ENCODE data around the gene CDC42EP4.
"Not testable (repeated sequence)": the region's sequence is repeated elsewhere in the genome, so short reads cannot be mapped to it uniquely, and the experiment has no call there.

The CDC42EP4 gene

DNA sequence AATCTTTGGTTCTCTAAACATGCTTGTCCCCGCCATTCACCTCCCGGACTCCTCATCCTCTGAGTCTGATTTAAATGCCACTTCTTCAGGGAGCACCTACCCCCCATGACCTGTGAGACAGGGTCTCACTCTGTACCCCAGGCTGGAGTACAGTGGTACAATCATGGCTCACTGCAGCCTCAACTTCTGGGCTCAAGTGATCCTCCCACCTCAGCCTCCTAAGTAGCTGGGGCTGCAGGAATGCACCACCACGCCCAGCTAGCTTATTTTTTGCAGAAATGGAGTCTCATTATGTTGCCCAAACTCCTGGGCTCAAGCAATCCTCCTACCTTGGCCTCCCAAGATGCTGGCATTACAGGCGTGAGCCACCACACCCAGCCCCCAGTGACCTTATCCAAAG lies 37.3 kb downstream of the CDC42EP4 start:
- no peak for DNase-seq

DNA sequence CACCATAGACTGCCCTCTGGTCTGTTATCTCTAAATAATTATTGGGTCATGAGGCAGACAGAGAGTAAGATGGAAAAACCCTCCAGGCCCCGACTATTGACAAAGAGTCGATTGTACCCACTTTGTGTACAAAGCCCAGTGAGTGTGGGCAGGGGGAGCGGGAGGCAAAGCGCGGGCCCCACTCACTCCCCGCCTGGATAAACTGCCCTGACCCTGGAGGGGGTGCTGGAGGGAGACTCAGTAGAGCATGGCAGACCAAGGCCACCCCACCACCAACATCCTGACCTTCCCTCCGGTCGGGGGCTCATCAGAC lies 38.9 kb downstream of the CDC42EP4 start:
- DNase-seq, result no peak

DNA sequence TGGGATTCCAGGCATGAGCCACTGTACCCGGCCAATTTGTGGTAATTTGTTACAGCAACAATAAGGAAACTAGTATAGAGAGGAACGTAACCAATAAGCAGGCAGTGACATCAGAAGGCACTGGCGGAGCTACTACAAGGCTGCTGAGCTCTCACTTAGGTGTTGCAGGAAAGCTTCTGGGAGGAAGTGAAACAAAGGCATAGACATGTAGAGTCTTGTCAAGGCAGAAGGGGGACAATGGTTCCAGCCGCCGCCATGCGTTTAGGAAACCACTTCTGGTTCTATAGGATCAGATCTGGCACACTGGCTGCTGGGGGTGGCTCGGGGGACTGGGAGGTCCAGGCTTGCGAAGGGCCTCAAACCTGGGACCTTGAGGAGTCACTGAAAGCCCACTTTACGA lies 40.7 kb downstream of the CDC42EP4 start:
- no peak for DNase-seq

DNA sequence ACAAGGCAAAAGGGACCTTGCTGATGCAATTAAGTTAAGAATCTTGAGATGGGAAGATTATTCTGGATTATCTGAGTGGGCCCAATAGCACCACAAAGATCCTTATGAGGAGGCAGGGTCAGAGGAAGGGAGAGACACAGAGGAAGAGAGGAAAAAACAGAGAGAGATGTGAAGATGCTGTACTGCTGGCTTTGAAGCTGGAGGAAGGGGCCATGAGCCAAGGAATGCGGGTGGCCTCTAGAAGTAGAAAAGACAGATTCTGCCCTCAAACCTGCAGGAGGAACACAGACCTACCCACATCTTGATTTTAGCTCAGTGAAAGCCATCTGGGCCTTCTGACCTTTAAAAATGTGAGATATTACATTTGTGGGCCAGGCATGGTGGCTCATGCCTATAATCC lies 42.0 kb downstream of the CDC42EP4 start:
- DNase-seq, result no peak

DNA sequence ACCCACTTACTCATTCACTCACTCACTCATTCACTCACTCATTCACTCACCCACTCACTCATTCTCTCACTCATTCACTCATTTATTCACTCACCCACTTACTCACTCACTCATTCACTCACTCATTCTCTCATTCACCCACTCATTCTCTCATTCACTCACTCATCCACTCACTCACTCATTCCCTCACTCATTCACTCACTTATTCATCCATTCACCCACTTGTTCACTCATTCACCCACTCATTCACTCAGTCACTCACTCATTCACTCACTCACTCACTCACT lies 42.5 kb downstream of the CDC42EP4 start:
- DNase-seq, result no peak

DNA sequence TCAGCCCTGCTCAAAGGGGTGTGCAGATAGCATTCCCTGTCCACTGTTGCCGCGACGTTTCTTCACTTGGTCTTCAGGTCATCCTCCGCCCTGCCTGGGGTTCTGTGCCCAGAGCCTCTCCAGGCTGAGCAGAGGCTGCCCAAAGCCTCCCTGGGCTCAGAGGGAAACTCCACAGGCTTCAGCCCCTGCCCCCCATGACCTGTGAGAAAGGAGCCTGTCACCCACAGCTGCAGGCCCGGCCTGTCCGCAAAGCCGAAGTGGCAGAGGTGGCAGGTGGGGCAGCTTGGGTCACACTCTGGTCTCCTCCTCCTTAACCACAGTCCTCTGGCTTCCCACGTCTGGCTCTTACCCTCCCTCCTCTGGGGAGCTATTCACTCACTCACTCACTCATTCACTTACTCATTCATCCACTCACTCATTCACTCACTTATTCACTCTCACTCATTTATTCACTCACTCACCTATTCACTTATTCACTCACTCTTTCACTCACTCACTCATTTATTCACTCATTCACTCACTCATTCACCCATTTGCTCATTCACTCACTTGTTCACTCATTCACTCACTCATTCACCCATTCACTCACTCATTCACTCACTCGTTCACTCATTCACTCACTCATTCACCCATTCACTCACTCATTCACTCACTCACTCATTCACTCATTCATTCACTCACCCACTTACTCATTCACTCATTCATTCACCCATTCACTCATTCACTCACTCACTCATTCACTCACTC lies 43.0 kb downstream of the CDC42EP4 start:
- no peak for DNase-seq

DNA sequence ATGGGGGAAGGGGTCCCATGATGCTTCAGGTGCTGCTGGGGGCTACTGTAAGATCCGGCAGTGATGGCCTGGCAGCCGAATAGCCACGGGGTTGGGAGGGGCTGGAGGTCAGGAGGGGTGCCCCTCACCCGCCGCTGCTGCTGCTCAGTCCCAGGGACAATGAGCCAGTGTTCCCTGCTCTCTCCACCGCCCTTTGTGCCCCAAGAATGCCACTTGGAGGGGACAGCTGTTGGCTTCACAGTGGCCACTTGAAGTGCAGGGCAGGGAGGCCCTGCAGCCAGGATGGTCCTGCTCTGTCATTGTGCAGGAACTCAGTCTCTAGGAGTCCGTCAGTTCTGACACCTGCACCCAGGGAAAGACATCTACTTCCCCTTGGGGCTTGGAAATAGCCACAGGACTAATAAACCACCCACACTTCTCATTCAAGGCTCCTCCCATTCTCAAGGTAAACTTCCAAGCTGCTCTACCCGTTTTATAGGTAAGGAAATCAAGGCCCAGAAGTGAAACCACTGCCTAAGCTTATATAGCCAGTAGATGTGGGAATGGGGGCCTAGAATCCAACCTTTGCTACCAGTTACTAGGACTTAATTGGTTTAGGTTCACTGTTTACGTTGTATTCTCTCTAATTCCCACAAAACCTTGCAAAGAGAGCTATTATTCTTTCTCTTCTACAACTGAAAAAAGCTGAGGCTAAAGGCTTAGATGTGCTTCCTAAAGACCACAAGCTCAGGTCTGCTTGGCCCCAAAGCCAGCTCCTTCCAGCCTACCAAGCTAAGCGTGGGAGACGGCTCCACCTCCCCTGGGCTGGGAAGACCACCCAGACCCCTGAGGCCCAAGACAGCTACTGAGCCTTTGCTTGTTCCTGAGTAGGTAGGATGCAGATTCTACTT lies 43.9 kb downstream of the CDC42EP4 start:
- no peak for DNase-seq

DNA sequence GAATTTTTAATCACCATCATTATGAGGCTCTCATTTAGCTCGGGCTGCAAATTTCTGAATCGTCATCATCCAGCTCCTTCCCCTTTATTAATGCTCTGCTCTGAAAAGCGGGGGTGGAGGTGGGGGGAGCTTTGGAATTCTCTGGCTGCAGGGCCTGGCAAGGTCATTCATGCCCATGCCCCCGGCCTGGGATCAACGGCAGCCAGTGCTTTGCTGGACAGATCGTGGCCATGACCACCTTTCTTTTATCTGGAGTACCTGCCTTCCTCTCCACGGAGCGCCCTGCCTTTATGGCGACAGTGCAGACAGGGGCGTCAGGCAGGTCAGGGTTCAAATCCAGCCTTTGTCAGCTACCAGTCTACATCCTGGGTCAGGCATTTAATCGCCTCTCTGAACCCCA lies 45.0 kb downstream of the CDC42EP4 start:
- no peak for DNase-seq

DNA sequence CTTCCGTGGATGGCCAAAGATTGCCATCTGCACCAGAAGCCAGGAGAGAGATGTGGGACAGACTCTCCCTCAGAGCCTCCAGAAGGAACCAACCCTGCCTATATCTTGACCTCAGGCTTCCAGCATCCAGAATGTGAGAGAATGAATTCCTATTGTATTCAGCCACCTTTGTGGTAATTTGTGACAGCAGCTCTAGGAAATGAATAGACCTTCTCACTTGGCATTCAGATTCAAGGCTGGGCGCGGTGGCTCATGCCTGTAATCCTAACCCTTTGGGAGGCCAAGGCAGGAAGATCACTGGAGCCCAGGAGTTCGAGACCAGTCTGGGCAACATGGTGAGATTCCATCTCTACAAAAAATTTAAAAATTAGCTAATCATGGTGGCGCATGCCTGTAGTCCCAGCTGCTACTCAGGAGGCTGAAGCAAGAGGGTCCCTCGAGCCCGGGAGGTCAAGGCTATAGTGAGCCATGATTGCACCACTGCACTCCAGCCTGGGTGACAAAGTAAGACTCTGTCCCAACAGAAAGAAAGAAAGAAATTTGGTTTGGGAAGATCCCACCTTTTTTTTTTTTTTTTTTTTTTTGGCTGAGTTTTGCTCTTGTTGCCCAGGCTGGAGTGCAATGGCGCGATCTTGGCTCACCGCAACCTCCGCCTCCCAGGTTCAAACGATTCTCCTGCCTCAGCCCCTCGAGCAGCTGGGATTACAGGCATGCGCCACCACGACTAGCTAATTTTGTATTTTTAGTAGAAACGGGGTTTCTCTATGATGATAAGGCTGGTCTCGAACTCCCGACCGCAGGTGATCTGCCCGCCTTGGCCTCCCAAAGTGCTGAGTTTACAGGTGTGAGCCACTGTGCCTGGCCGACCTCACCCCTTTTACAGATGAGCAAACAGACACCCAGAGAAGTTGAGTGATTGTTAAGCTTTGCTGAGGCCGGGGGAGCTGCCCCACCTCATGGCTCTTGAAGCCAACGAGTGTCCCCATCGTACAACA lies 45.9 kb downstream of the CDC42EP4 start:
- no peak for DNase-seq

DNA sequence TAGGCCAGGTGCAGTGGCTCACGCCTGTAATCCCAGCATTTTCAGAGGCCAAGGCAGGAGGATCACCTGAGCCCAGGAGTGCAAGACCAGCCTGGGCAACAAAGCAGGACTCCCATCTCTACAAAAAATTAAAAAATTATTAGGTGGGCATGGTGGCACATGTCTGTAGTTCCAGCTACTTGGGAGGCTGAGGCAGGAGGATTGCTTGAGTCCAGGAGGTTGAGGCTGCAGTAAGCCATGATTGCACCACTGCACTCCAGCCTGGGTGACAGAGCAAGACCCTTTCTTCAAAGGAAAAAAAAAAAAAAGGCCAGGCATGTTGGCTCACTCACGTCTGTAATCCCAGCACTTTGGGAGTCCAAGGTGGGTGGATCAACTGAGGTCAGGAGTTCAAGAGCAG lies 47.4 kb downstream of the CDC42EP4 start:
- not testable (repeated sequence) for DNase-seq

DNA sequence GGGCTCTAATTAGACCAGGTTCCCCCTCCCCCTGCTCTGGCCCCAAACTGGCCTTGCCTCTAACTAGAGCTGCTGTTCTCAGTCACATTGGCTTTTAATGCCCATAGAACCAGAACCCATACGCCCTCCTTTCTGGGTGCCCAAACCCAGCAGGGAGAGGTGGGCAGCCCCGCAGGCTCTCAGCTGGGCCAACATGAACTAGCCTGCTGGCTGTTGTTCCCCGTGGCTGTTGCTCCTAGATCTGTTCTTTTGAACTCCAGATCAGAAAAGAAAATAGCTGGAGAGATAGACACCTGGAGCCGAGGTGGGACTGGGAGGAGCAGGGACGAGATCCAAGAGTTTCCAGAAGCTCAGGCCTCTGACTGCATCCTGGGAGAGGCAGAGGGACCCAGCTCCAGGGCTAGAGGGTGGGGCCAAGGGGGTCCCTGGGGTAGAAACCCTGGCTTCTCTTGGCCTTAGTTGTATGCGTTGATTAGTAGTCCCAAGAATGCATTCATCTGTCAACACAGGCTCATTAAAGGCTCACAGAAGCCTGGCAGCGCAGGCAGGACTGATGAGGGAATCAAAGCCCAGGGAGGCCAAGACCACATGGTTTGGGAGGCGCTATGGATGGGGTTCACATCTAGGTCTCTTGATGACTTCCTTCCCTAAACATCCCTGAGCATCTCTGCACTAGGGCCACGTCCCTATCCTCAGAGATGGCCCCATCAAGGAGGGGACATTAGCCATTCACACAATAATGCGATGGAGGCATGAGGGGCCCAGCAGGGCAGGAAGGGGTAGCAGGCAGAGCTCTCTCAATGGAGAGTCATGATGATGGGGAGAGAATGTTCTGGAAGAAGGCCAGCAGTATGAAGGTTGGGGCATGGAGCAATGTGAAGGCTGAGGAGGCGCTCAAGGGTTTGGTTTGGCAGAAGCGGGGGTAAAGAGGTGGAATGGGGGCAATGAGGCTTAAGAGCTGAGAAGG lies 48.8 kb downstream of the CDC42EP4 start:
- no peak for DNase-seq

DNA sequence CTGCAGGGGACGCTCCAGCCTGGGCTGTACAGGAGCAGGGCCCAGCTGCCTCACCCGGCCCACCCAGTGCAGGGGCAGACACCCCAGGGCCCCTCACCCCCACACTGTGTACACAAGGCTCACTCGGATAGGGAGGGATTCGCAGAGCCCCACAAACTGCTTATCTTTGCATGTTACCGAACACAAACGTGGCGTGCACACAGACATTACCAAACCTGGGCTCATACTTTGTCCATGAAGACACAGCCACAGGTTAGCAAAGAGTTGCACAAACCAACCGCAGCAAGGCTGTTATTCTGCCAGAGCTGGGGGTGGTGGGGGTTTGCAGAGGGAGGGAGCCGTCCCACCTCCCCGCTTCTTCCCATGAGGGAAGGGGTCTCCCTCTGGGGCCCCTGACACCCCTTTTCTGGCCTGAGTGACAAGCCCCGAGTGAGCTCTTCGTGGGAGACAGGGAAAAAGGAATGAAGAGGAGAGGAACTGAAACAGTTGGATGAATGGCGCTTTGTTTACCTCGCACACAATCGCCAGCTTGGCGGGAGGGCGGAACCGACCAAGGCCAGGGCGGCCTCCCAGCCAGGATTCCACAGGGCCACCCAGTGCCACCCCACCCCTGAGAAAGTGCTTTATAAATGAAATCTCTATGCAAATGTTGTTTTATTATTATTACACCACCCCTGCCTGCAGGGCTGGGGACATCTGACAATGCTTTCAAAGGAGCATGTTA lies 49.7 kb downstream of the CDC42EP4 start:
- DNase-seq, result no peak

DNA sequence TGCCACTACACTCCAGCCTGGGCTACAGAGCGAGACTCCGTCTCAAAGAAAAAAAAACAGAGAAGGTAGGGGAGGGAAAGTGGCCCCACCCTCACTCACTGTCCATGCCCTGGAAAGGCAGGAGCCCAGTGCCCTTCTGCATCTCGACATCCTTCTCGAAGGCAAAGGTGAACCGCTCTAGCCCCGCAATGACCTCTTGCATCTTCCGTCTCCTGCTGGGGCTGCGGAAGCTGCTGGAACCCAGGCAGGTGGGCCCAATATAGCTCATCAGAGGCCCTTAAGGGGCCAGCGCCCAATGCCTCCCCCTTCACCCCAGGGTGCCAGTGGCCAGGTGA lies 50.2 kb downstream of the CDC42EP4 start, which contains the start of gene CPSF4L:
Gene CPSF4L, minus strand, starts transcription at position 264 of the 335 bp plus-strand sequence. Its CDS starts 62 bp downstream, at position 202.
- DNase-seq, result no peak

DNA sequence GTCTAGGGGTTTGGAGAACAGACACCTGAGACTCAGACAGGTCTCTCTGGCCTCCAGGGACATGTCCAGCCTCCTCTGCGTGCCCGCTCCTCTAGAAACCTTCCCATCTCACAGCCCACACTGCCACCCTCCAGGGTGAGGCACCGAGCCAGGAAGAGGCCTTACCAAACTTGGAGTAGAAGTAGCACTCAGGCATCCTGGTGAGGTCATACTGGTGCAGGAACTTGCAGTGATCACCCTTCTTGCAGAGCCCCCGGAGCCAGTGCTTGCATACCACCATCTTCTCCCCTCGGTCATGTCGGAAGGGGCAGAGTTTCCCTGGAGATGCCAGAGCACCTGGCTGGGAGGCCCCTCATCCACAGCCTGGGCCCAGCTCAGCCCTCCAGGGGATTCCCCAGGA lies 54.3 kb downstream of the CDC42EP4 start:
- DNase-seq, result no peak

DNA sequence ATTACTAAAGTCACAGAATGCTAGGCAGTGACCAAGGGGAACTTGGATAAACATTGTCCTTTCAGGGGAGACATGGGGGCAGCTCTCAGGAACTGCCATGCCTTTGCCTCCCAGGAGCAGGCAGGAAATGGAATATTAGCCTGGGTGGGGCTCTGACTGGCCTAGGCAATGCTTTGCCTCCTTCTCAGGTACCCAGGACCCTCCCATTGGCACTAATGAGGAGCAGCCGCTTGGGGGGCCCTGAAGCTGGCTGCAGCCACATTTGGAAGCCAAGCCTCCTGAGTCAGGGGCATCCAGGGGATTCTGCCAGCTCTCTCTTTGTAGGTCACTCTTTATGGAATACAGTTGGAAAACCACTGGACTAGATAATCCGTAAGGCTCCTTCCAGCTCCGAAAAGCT lies 55.6 kb downstream of the CDC42EP4 start:
- DNase-seq, result no peak

DNA sequence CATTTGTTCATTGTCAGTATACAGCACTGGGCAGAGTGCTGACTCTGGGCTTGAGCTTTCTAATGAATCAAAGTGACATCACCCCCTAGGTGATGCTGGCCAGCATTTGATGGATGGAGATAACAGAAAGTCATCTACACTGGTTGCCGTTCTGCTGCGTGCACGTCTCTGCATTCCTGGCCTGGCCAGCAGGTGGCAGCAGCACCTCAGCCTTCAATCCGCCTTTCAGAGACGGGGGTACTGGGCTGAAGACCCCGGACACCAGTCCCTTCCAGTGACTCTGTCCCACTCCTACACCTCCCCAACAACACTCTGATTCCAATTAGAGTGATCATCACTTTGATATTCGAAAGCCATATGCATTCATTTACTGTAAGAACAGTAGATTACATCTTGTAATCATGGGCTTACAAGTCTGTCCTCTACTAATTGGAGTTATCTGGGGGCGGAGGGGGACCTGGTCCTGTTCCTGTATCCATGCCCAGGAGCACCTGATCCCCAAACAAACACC lies 56.1 kb downstream of the CDC42EP4 start:
- peak; percentile 47 for DNase-seq

DNA sequence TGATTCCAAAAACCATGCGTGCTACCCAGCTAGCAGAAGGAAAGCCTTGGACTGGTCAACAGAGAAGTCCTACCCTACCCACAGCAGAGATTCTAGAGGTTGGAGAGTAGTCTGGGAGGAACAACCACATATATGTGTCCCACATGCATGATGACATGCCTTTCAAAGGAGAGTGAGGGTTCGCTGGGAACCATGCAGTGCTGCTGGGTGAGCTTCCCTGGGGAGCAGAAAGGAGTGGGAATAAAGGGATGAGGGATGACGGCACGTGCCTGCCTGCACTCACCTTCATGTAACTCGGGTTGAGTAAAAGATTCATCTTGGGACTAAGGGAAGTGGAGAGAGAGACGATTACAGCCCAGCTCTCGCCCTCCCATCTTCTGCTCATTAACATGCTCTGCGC lies 59.9 kb downstream of the CDC42EP4 start:
- DNase-seq, result no peak

DNA sequence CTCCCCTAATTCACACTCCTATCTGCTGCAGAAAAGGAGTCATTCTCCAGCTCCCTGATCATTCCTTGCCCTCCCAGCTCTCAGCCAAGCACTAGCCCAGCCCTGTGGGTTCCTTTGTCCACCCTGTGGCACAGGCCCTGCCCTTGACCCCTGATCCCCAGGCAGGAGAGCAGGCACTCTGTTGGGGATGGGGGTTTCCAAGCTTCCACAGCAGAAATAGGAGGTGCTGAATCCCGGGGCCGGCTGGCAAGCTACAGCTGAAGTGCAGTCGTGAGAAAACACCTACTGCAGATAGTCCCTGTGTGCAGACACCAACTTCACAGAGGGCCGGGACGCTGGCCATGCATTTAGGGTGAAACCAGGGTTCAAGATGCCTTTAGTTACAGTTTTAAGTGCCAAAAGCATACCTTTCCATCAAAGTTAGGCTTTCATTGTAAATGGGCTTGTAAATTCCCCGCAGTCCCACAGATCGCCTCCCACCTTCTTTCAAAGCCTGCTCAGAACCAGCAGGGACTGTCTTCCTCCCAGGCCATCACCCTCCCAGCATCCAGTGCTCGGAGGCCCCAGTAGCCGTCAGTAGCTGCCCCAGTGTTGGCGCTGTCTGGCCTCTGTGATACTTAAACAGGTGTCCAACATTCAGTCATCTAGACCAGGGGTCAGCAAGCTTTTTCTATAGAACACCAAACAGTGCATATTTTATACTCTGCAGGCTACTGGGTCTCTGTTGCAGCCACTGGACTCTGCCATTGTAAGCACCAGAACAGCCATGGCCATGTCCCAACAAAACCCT lies 60.8 kb downstream of the CDC42EP4 start:
- no peak for DNase-seq

DNA sequence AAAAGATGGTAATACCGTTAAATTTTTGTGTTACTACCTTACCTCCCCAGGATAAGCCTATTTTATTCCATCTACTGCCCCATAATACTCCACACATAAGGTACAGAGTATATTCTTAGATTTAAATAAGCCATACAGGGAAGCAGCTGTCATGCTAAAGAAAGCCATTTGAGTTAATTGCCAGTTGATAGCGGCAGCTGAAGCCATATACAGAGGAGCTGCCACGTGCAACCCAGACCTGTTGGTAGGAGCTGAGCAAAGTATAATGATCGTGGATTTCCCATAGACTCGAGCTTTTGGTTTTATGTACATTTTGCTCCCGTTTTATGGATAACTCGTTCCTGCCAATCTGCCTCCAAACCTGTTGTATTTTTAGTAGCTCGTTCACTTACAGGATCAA lies 62.1 kb downstream of the CDC42EP4 start:
- DNase-seq, result no peak

DNA sequence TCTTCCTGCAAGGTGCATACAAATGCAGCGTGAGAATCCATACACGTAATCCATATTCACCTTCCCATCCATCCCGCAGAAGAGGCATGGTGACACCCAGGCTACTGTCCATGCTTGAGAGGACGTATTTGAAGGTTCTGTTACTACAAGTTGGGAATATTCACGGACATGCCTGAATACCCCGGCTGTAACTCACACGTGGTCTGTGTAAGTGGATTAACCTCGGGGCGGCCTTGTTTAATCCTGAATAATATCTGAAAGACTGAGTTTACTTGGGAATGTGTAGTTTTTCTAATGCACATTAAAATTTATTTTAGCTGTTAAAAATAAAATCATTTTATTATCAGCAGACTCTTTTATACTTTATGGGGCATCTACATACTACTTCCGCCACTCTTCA lies 63.3 kb downstream of the CDC42EP4 start:
- no peak for DNase-seq
